IPS-18a (cell line): ENCODE results near the gene TEAD4.
"Not testable (repeated sequence)": the region's sequence is repeated elsewhere in the genome, so short reads cannot be mapped to it uniquely, and the experiment has no call there.

Experiments used
- H3K27ac ChIP-seq: one replicate; pipeline ENCODE4 v1.5.1; 2013; ENCODE audit warnings: low read length
- H3K27me3 ChIP-seq: one replicate; pipeline ENCODE4 v1.6.1; 2013; ENCODE audit warnings: mild to moderate bottlenecking, low read length; ENCODE audit not compliant: control insufficient read depth, insufficient read depth
- H3K36me3 ChIP-seq: one replicate; pipeline ENCODE4 v1.6.1; 2013; ENCODE audit warnings: low read depth, low read length; ENCODE audit not compliant: control insufficient read depth
- H3K4me1 ChIP-seq: one replicate; pipeline ENCODE4 v1.6.1; 2013; ENCODE audit warnings: low read depth, low read length; ENCODE audit not compliant: control insufficient read depth
- H3K4me3 ChIP-seq: one replicate; pipeline ENCODE4 v1.5.1; 2013; ENCODE audit warnings: low read length
- H3K9ac ChIP-seq: one replicate; pipeline ENCODE4 v1.6.1; 2013; ENCODE audit warnings: mild to moderate bottlenecking, low read length, moderate library complexity
- H3K9me3 ChIP-seq: one replicate; pipeline ENCODE4 v1.6.1; 2013; ENCODE audit warnings: low read depth, low read length; ENCODE audit not compliant: control insufficient read depth

The TEAD4 gene

DNA sequence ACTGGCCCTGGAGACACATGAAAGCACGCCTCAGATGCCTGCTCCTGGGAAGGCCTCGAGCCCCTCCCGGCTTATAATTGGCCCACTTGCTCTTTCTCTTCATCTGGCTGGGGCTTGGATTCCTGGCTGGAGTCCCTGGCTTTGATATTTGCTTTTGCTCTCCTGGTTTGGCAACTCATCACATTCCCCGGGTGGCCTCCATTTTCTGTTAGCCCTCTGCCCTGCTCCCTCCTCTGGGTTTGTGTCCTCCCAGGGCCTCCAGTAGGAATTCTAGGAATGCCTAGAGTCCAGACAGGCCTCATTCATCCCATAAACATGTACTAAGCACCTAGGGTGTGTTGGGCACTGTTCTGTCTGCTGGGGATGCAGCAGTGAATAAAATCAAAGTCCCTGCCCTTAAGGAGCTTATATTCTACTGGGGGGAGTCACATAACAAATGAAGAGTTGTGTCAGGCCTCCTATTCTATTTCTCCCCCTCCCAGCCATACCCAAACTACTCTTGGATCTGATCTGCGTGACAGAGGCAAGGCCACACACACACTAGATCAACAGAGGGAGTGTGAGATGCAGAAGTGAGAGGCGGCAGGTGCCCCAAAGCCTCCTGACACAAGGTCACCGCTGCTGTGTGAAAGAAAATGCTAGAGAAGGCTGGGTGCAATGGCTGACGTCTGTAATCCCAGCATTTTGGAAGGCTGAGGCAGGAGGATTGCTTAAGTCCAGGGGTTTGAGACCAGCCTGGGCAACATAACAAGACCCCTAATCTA is 96.7 kb downstream of the TEAD4 start:
- H3K4me1 ChIP-seq, result peaks cover 4% of the 10 kb centered on the region
- no peak overlapping the region for H3K27ac ChIP-seq
- H3K36me3 ChIP-seq, result no peaks in the 10 kb centered on the region
- no peaks in the 10 kb centered on the region for H3K27me3 ChIP-seq
- H3K9ac ChIP-seq, result no peak overlapping the region
- H3K9me3 ChIP-seq, result no peaks in the 10 kb centered on the region
- no peak overlapping the region for H3K4me3 ChIP-seq

DNA sequence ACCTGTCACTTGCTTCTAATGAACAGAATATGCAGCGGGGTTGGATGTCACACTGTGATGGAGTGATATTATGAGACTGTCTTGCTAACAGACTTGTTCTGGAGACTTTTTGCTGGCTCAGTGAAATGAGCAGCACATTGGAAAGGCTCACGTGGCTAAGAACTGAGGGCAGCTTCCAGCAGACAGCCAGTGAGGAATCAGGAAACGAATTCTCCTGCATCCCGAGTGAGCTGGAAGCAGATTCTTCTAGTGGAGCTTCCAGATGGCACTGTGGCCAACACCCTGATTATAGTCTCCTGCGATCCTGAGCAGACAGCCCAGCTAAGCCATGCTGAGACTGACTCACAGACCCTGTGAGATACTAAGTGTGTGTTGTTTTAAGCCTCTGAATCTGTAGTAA is 101.9 kb downstream of the TEAD4 start:
- Histone ChIP-seq H3K4me3 (no peak overlapping the region), H3K9me3 (no peaks in the 10 kb centered on the region), H3K4me1 (peaks cover 5% of the 10 kb centered on the region)

DNA sequence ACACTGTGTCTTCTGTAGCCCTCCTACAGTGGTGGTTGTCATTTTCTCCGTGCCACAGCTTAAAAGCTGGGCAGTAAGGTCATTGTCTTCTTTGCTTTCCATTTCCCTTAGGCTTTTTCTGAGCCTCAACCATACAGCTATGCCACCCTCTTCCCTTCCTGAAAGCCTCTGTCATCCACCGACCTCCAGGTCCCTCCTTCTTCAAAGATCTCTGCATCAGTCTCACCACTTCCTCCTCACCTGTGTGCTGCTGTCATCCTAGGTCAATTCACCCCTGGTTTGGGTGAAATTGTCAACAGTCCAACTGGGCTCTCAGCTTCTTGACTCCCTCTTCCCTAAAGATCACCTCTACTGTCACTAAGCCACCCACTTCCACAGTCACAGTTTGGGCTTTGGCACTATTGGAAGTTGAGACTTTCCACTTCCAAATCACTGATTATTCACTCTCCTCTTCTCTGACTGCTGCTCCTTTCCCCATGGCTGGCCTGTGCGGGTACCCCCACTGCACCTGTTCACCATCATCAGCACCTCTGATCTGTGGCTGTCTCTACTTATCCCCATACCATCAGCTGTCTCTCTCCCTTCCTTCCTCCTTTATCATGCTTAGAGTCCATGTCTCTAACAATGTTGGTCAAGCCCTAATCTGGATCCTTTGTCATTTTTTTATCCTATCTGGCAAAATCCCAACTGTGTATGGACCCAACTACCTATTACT is 102.5 kb downstream of the TEAD4 start:
- H3K4me1 ChIP-seq, result peaks cover 5% of the 10 kb centered on the region
- no peaks in the 10 kb centered on the region for H3K36me3 ChIP-seq
- H3K27me3 ChIP-seq, result no peaks in the 10 kb centered on the region
- no peaks in the 10 kb centered on the region for H3K9me3 ChIP-seq
- no peak overlapping the region for H3K27ac ChIP-seq
- no peak overlapping the region for H3K4me3 ChIP-seq
- H3K9ac ChIP-seq, result no peak overlapping the region

More for the DNA sequence above, 101.9 kb downstream of the TEAD4 start:
- Histone ChIP-seq H3K27ac (no peak overlapping the region), H3K9ac (no peak overlapping the region), H3K27me3 (no peaks in the 10 kb centered on the region), H3K36me3 (no peaks in the 10 kb centered on the region)

DNA sequence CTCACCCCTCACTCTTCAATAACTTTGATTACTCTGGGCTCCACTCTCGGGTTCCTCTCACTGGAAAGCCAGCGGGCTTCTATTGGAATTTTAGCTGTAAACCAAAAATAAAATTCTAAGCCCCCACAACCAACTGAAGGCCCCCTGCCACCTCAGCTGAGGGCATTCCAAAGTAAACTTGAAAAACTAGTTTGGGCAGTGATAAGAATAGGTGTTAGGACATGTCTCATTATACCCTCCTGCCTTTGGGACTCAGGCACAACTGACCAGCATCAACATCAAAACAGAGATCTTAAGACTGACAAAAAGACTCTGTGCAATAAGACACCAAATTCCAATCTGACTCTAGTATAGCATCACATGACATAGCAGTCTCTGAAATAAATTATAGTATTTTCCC is 106.1 kb downstream of the TEAD4 start:
- Histone ChIP-seq H3K27me3 (no peaks in the 10 kb centered on the region), H3K27ac (no peak overlapping the region), H3K4me1 (peaks cover 5% of the 10 kb centered on the region), H3K36me3 (no peaks in the 10 kb centered on the region), H3K9me3 (no peaks in the 10 kb centered on the region), H3K4me3 (no peak overlapping the region), H3K9ac (no peak overlapping the region)

DNA sequence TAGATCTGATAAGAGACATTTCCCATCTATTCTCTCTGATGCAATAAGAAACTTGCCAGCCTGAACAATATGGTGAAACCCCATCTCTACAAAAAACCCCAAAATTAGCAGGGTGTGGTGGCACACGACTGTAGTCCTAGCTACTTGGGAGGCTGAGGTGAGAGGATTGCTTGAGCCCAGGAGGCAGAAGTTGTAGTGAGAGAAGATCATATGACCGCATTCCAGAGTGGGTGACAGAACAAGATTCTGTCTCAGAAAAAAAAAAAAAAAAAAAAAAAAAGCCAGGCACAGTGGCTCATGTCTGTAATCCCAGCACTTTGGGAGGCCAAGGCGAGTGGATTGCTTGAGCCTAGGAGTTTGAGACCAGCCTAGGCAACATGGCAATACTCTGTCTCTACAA is 106.6 kb downstream of the TEAD4 start:
- not testable (repeated sequence) for H3K4me3 ChIP-seq, H3K27ac ChIP-seq, H3K9me3 ChIP-seq, H3K27me3 ChIP-seq, H3K4me1 ChIP-seq, H3K9ac ChIP-seq, H3K36me3 ChIP-seq

DNA sequence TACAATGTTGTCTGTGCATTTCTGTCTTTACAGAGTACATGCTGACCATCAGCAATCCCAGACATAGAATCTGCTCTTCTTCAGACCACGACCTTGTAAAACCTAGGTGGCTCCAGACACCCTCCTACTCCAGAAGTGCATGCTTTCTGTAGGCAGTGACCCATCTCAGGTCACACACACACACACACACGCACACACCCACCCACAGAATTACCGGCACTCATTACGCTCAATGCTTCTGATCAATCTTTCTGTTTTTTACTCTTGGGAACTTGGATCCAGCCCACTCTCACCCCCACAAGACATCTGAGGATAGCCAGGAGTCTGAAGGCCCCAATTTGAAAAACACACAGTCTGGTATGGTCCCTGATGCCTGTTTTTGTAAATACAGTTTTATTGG is 110.5 kb downstream of the TEAD4 start:
- H3K9me3 ChIP-seq, result no peaks in the 10 kb centered on the region
- H3K27ac ChIP-seq, result no peak overlapping the region
- H3K4me3 ChIP-seq, result no peak overlapping the region
- no peaks in the 10 kb centered on the region for H3K36me3 ChIP-seq
- H3K9ac ChIP-seq, result no peak overlapping the region
- H3K27me3 ChIP-seq, result no peaks in the 10 kb centered on the region
- H3K4me1 ChIP-seq, result no peaks in the 10 kb centered on the region

DNA sequence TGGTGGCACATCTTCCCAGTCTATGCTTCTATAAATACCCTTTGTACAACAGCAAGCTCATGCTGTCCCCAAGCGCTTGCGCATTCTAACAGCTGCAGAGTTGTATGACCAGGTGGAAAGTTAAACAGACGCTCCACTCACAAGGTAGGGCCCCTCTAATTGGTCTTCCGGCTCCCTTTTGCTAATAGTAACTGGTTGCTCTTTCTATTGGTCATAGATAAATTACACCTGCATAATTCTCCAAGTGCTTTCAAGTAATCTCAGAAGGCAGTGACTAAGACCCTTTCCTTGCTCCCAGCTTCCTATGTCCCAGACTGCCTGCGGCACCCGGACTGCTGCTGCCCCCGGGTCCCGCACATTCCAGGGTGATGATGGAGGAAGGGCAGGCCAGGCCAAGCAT is 111.9 kb downstream of the TEAD4 start:
- Histone ChIP-seq H3K36me3 (no peaks in the 10 kb centered on the region), H3K9me3 (no peaks in the 10 kb centered on the region), H3K9ac (no peak overlapping the region), H3K4me3 (no peak overlapping the region), H3K4me1 (no peaks in the 10 kb centered on the region), H3K27me3 (peaks cover 8% of the 10 kb centered on the region), H3K27ac (no peak overlapping the region)

DNA sequence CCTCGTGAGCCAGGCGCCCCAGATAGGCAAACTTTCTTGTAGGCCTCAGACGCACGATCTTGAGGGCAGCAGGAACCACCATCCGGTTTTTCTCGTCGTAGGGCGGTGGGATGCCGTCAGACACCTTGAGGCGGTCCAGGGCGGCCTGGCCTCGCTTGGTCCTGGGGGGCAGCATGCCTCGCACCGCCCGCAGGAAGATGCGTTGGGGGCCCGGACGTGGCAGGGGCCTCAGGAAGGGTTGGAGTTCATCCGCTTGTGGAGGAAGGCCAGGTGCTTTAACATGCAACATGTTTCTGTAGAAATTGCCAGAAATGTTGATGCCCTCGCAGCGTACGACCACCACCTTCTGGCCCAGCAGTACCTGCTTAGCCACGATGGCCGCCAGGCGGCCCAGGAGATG is 112.5 kb downstream of the TEAD4 start:
- Histone ChIP-seq H3K4me3 (no peak overlapping the region), H3K27me3 (peaks cover 13% of the 10 kb centered on the region), H3K36me3 (no peaks in the 10 kb centered on the region), H3K9me3 (no peaks in the 10 kb centered on the region), H3K4me1 (no peaks in the 10 kb centered on the region), H3K27ac (no peak overlapping the region), H3K9ac (no peak overlapping the region)

DNA sequence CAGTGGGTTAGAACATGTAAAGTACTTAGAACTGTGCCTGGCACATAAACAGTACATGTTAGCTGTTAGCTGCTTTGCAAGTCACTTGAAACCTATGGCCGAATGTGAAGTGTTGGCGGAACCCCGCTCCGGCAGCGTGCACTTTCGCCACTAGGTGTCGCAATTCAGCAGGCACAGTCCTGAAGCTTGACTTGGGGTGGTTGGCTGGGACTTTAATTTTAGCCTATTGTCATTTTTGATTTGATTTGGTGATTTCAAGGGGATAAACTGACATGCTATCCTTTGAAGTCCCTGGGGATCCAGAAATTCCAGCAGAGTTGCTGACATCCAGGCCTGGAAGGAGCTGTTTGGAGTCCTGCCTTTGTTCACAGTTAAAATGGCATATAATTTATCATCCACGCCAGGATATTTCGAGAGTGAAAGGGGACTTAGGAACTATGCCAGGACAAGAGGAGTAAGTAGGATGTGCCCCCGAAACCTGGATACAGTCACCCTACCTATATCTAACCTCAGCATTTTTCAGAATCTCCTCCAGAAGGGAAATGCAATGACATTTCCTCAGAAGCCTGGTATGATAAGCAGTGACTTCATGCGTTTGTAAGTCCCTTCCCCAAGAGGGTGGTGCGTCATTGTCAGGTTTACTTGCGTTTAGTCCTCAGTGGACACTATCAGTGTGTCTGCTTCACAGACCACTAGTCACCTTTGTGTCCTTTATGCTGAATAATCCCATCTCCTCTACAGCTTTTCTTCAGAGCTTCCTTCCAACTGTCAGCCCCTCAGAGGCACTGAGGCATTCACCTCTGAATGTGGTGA is 114.4 kb downstream of the TEAD4 start:
- peaks cover 5% of the 10 kb centered on the region for H3K4me1 ChIP-seq
- no peaks in the 10 kb centered on the region for H3K9me3 ChIP-seq
- H3K9ac ChIP-seq, result no peak overlapping the region
- H3K27ac ChIP-seq, result no peak overlapping the region
- H3K27me3 ChIP-seq, result peaks cover 24% of the 10 kb centered on the region
- no peak overlapping the region for H3K4me3 ChIP-seq
- no peaks in the 10 kb centered on the region for H3K36me3 ChIP-seq

DNA sequence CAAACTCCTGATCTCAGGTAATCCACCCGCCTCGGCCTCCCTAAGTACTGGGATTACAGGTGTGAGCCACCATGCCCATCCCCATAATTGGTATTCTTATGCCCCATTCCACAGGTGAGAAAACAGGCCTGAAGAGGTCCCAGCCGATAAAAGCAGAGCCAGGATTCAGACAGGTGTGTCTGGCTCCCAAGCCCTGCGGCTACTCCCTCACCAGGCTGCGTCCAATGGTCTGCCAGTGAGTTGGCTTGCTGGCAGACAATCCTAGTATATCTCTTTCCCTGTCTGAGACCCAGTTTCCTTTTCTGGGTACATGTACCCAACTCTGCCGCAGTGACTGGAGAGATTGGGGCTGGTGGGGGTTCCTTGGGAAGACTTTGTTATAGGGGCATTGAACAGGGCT is 116.1 kb downstream of the TEAD4 start:
- no peak overlapping the region for H3K4me3 ChIP-seq
- no peaks in the 10 kb centered on the region for H3K9me3 ChIP-seq
- H3K4me1 ChIP-seq, result peaks cover 5% of the 10 kb centered on the region
- peaks cover 25% of the 10 kb centered on the region for H3K27me3 ChIP-seq
- no peak overlapping the region for H3K9ac ChIP-seq
- H3K36me3 ChIP-seq, result no peaks in the 10 kb centered on the region
- no peak overlapping the region for H3K27ac ChIP-seq

DNA sequence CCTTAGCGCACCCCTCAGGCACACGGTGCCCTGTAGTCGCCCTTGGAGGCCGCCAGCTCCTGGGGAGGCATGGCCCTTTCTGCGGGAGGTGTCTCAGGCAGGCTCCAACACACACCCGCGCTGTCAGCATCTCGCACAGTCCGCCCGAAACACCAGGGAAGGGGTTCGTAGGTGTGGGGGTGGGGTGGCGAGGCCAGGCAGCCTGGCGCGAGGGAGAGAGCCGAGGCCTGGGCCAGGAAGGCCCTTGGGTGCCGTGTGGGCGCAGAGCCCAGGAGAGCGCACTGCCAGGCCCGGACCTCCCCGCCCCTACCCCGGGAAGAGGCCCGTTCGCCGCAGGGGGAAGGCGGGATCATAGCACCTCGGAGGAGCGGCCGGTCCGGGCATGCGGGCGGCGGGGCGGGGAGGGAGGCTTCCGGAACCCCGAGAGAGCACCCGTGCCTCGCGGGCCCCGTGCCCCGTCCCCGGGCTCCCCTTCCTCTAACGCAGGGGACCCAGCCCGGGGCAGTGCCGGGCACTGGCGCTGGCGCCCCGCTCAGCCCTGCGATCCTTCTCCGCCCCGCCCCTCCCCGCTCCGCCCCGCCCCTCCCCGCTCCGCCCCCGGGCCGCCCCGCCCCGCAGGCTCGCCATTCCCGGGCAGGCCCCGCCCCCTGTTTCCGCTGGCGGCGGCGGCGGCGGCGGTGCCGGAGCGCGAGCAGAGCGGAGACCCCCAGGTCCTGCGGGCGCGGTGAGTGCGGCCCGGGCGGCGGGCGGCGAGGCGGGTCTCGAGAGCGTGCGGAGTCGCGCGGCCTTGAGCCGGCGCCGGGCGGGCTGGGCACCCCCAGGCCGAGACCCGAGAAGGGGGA is 117.8 kb downstream of the TEAD4 start, which contains the start of gene TSPAN9:
Gene TSPAN9, plus strand, starts transcription at position 650 of the 842 bp plus-strand sequence. CDS start 123,815 bp downstream, outside the sequence.
- Histone ChIP-seq H3K9me3 (no peaks in the 10 kb centered on the region), H3K27me3 (peaks cover 25% of the 10 kb centered on the region), H3K27ac (no peak within 1 kb of the TSS), H3K4me3 (peak within 1 kb of the TSS; percentile 61), H3K9ac (no peak within 1 kb of the TSS), H3K36me3 (no peaks in the 10 kb centered on the region), H3K4me1 (peaks cover 5% of the 10 kb centered on the region)
